ENCODE results near the gene TSHZ3. TPM values are rescaled to one million over a fixed set of nuclear protein-coding genes. Genes with fewer than 3 reads are reported as not detected.

Gene TSHZ3
- total and polyA plus RNA-seq, 9 of the 15 experiments (the other 6 are each of a cell fraction or from before 2014, with no cell fraction given) = 0.03 to 0.13 (median 0.05) TPM; not detected in 5

DNA sequence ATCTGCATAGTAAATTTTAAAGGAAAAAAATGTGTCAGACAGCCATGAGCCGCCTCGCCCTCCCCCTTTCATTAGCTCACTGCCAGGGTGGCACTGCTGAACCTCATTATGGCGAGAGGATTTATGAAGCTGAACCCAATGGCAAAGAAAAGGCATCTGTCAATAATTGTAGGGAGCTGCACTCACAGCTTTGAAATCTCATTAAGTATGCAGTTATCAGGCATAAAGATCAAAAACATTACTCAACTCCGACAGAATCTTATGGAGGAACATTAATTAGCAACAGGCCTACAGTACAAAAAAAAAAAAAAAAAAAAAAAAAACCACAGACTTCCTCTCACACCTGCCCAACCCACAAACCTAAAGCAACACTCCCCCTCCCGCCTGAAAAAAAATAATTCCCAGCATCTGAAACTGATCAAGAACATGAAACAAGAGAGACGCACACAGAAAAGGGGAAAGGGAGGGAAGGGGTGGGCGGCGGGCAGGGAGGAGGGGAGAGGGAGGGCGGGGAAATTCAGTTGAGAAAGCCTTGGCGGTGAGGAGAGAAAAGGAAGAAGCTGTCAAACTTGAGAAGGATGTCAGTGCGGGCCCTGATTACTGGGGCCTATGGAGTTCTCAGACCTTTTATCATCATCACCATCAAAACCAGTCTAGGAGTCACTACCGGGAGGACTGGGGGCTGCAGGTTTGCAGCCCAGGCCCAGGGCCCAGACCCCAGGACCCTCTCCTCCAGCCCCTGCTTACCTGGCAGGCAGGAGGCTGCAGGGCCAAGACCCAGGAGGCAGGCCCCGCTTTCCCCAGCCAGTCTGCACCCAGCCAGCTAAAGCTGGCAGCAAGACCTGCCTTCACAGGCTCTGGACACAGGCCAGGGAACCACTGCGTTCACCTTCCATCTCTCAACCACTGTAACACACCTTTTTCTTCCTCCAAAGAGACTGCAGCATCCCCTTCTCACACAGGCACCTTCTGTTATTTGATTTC, 8.9 kb downstream of the TSHZ3 start (continued):
- TF ChIP-seq, protein P1, sequence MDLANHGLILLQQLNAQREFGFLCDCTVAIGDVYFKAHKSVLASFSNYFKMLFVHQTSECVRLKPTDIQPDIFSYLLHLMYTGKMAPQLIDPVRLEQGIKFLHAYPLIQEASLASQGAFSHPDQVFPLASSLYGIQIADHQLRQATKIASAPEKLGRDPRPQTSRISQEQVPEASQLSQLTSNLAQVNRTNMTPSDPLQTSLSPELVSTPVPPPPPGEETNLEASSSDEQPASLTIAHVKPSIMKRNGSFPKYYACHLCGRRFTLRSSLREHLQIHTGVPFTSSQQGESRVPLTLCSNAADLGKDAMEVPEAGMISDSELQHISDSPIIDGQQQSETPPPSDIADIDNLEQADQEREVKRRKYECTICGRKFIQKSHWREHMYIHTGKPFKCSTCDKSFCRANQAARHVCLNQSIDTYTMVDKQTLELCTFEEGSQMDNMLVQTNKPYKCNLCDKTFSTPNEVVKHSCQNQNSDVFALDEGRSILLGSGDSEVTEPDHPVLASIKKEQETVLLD (IDR thresholded peaks at IDR 0.05) = no peak
- TF ChIP-seq MECOM (CRISPR knock-in tag; IDR thresholded peaks at IDR 0.05) = no peak

DNA sequence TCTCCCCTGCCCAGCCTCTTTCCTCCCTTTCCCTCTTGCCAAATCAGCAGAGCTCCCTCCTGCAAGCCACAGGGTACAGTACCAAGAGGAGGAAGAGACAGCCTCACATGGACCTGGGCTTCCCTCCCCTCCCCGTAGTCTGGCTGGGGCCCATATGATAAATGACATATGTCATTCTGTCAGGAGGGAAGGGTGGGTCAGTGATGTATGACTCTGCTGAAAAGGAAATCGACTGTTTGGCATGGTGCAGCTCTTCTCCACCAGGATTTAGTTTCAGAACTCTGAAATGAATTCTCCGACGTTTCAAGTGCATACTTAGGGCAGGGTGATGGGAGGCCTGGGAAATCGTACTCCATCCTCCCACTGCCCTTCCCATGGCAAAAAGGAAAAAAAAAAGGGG, 9.8 kb downstream of the TSHZ3 start:
- peak in 2 of 4 experiments; percentile 12 to 21 for DNase-seq (ENCODE audit: extremely low read depth in 1 of 4, low spot score in 3 of 4)
- ChIA-PET CTCF (ENCODE audit: low intra/inter-chr PET ratio) (no interaction called here), POLR2A (no interaction called here)
- Histone ChIP-seq H3K9ac (ENCODE audit: insufficient read depth in 1 of 2, low read depth in 2 of 2, low read length in 2 of 2) (no peak overlapping the region), H3K79me2 (ENCODE audit: control insufficient read depth, insufficient read depth, low read length) (no peaks in the 10 kb centered on the region), H3K9me1 (ENCODE audit: control insufficient read depth, insufficient read depth, low read length) (peaks cover 3% of the 10 kb centered on the region), H3K9me3 (replicated peaks; ENCODE audit: control insufficient read depth, insufficient read depth, low read depth, low read length) (no peaks in the 10 kb centered on the region), H3K4me2 (ENCODE audit: insufficient read depth, low read length) (no peak overlapping the region), H3K4me1 (replicated peaks in 1 of 2; ENCODE audit: control insufficient read depth in 2 of 2, insufficient read depth in 2 of 2, low read length in 2 of 2) (no peaks in the 10 kb centered on the region), H3K4me3 (no peak overlapping the region), H2AFZ (ENCODE audit: low read depth, low read length) (no peak overlapping the region), H3K36me3 (ENCODE audit: control insufficient read depth, insufficient read depth, low read length) (no peaks in the 10 kb centered on the region), H3K27ac (ENCODE audit: extremely low read depth, low read depth, low read length) (no peak overlapping the region), H4K20me1 (replicated peaks; ENCODE audit: control insufficient read depth, insufficient read depth, low read length) (peaks cover 6% of the 10 kb centered on the region; the same call in 1 of the 2 replicates), H3K27me3 (ENCODE audit: control insufficient read depth in 2 of 2, insufficient read depth in 2 of 2, low read length in 2 of 2) (peaks cover 7 to 26% of the 10 kb centered on the region in 2 experiments; a peak in 3 of 5 replicates)
- 0% methylated on average over 4 of the region's 5 CpGs for WGBS (ENCODE audit: insufficient coverage, low coverage, missing lambda C conversion rate)
- ATAC-seq = 0 out of 3 replicates have a peak, but pooled peaks have one; percentile 25
- intact Hi-C loops (cut with micrococcal nuclease) (no loop called here), in situ Hi-C loops (cut with MboI) (no loop called here)
- no TSS peak for BruUV-seq (replicated peaks)
- FAIRE-seq = no peak
- no peak for TF ChIP-seq ESRRB (CRISPR knock-in tag; IDR thresholded peaks at IDR 0.05; ENCODE audit: borderline replicate concordance)
- TF ChIP-seq PML (IDR thresholded peaks at IDR 0.05; ENCODE audit: low read length) = no peak
- TF ChIP-seq NFE2 (IDR thresholded peaks at IDR 0.05; ENCODE audit: low read depth) = no peak
- no peak for TF ChIP-seq YBX1 (IDR thresholded peaks at IDR 0.05)
- no peak for TF ChIP-seq ZNF324 (CRISPR knock-in tag; IDR thresholded peaks at IDR 0.05)
- TF ChIP-seq, protein P2, sequence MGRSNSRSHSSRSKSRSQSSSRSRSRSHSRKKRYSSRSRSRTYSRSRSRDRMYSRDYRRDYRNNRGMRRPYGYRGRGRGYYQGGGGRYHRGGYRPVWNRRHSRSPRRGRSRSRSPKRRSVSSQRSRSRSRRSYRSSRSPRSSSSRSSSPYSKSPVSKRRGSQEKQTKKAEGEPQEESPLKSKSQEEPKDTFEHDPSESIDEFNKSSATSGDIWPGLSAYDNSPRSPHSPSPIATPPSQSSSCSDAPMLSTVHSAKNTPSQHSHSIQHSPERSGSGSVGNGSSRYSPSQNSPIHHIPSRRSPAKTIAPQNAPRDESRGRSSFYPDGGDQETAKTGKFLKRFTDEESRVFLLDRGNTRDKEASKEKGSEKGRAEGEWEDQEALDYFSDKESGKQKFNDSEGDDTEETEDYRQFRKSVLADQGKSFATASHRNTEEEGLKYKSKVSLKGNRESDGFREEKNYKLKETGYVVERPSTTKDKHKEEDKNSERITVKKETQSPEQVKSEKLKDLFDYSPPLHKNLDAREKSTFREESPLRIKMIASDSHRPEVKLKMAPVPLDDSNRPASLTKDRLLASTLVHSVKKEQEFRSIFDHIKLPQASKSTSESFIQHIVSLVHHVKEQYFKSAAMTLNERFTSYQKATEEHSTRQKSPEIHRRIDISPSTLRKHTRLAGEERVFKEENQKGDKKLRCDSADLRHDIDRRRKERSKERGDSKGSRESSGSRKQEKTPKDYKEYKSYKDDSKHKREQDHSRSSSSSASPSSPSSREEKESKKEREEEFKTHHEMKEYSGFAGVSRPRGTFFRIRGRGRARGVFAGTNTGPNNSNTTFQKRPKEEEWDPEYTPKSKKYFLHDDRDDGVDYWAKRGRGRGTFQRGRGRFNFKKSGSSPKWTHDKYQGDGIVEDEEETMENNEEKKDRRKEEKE (IDR thresholded peaks at IDR 0.05; ENCODE audit: borderline replicate concordance in 1 of 2, control insufficient read depth in 1 of 2, low read depth in 2 of 2, low read length in 1 of 2) = no peak
- TF ChIP-seq, protein P3, sequence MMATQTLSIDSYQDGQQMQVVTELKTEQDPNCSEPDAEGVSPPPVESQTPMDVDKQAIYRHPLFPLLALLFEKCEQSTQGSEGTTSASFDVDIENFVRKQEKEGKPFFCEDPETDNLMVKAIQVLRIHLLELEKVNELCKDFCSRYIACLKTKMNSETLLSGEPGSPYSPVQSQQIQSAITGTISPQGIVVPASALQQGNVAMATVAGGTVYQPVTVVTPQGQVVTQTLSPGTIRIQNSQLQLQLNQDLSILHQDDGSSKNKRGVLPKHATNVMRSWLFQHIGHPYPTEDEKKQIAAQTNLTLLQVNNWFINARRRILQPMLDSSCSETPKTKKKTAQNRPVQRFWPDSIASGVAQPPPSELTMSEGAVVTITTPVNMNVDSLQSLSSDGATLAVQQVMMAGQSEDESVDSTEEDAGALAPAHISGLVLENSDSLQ (IDR thresholded peaks at IDR 0.05) = peak; percentile 80
- TF ChIP-seq PHB (CRISPR knock-in tag; IDR thresholded peaks at IDR 0.05) = no peak
- no peak for TF ChIP-seq MCM3 (IDR thresholded peaks at IDR 0.05)
- TF ChIP-seq VEZF1 (CRISPR knock-in tag; IDR thresholded peaks at IDR 0.05) = peak; percentile 25; the same call in 1 of the 2 replicates
- no peak for TF ChIP-seq CGGBP1 (CRISPR knock-in tag; IDR thresholded peaks at IDR 0.05)

All from K562 (cell line).